Esophagus muscularis mucosa (tissue), 4 donors: Measurements from ENCODE around the gene LRIT2.

Experiments
- EP300 ChIP-seq: sonication (generic); formaldehyde crosslinking; IDR thresholded peaks from one replicate; pipeline ENCODE4 v1.6.1; 2017; ENCODE audit warnings: antibody characterized with exemption
- POLR2A ChIP-seq: fragments of 450-650 bp; IDR thresholded peaks from one replicate; pipeline ENCODE4 v1.6.1; 2017; ENCODE audit warnings: antibody characterized with exemption, moderate library complexity, mild to moderate bottlenecking, low read depth
- TF ChIP-seq, protein P1 (sequence below), 3 experiments: fragments of 200-600 bp in 2 of 3; fragments of 450-650 bp in 1 of 3; sonication (generic) in 2 of 3; IDR thresholded peaks; one replicate each; pipeline ENCODE4 v1.5.1; 2017 to 2019; ENCODE audit warnings: antibody characterized with exemption in 3 of 3, mild to moderate bottlenecking in 2 of 3, moderate library complexity in 1 of 3

DNA sequence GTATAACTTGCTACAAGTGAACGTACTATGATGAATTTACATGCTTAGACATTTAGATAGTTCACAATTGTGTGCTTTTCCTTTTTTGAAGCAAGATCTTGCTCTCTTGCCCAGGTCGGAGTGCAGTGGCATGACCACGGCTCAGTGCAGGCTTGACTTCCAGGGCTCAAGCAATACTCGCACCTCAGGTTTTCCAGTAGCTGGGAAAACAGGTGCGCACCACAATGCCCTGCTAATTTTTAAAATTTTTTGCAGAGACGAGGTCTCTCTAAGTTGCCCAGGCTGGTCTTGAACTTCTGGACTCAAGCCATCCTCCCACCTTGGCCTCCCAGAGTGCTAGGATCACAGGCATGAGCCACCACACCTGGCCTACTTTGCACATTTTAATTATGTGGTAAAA lies 49.9 kb downstream of the LRIT2 start:
- TF ChIP-seq, protein P1, sequence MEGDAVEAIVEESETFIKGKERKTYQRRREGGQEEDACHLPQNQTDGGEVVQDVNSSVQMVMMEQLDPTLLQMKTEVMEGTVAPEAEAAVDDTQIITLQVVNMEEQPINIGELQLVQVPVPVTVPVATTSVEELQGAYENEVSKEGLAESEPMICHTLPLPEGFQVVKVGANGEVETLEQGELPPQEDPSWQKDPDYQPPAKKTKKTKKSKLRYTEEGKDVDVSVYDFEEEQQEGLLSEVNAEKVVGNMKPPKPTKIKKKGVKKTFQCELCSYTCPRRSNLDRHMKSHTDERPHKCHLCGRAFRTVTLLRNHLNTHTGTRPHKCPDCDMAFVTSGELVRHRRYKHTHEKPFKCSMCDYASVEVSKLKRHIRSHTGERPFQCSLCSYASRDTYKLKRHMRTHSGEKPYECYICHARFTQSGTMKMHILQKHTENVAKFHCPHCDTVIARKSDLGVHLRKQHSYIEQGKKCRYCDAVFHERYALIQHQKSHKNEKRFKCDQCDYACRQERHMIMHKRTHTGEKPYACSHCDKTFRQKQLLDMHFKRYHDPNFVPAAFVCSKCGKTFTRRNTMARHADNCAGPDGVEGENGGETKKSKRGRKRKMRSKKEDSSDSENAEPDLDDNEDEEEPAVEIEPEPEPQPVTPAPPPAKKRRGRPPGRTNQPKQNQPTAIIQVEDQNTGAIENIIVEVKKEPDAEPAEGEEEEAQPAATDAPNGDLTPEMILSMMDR (IDR thresholded peaks at IDR 0.05), result no peak
- no peak for TF ChIP-seq POLR2A
- TF ChIP-seq EP300, result no peak
